H1 (cell line): ENCODE results near the gene DCAF8. TPM values are rescaled to one million over a fixed set of nuclear protein-coding genes. Genes with fewer than 3 reads are reported as not detected.

ENCODE experiments used
- CTCF ChIA-PET: fragments of 300-600 bp; sonication (Branson Sonifier 250); formaldehyde crosslinking; loops from one replicate; lab custom pipeline; 2021; ENCODE audit not compliant: partially characterized antibody; lab: Charles Lee
- POLR2A ChIA-PET: fragments of 300-600 bp; sonication (Branson Sonifier 250); formaldehyde crosslinking; loops from one replicate; lab custom pipeline; 2021; ENCODE audit warnings: inconsistent platforms; ENCODE audit not compliant: partially characterized antibody; lab: Charles Lee
- DNase-seq, 2 experiments: peaks; one replicate each; pipeline versions ENCODE4 v3.0.0 to v3.0.0-alpha.2; 2010 to 2022; ENCODE audit warnings: low spot score in 2 of 2, low read depth in 1 of 2, mixed read lengths in 1 of 2
- FAIRE-seq: peaks from 2 replicates; lab custom pipeline; 2011; peaks lifted over from hg19 to GRCh38; lab: Jason Lieb, UNC
- H2AFZ ChIP-seq: 2 replicates; pipeline ENCODE4 v1.8.1; 2012; ENCODE audit warnings: low read length, inconsistent platforms
- H2AK5ac ChIP-seq: 2 replicates; pipeline ENCODE4 v1.6.1; 2013; ENCODE audit warnings: low read depth, low read length
- H2BK120ac ChIP-seq: replicated peaks from 2 replicates; pipeline ENCODE3; 2013; ENCODE audit warnings: low read depth, low read length, inconsistent platforms
- H2BK12ac ChIP-seq: 2 replicates; pipeline ENCODE4 v1.6.1; 2013; ENCODE audit warnings: low read depth, low read length
- H2BK15ac ChIP-seq: 2 replicates; pipeline ENCODE4 v1.6.1; 2013; ENCODE audit warnings: low read length
- H2BK20ac ChIP-seq: 2 replicates; pipeline ENCODE4 v1.6.1; 2013; ENCODE audit warnings: low read length
- H2BK5ac ChIP-seq: 2 replicates; pipeline ENCODE4 v1.6.1; 2013; ENCODE audit warnings: low read depth, low read length
- H3K14ac ChIP-seq: 2 replicates; pipeline ENCODE4 v1.6.1; 2013; ENCODE audit warnings: inconsistent platforms; ENCODE audit not compliant: insufficient read length
- H3K18ac ChIP-seq: 2 replicates; pipeline ENCODE4 v1.6.1; 2013; ENCODE audit warnings: low read length; ENCODE audit errors: extremely low read depth
- H3K23ac ChIP-seq: 2 replicates; pipeline ENCODE4 v1.6.1; 2013; ENCODE audit warnings: inconsistent platforms; ENCODE audit not compliant: insufficient read length
- H3K23me2 ChIP-seq: 2 replicates; pipeline ENCODE4 v1.6.1; 2013; ENCODE audit warnings: low read depth, low read length
- H3K27ac ChIP-seq: 2 replicates; pipeline ENCODE4 v1.6.1; 2011; ENCODE audit warnings: low read depth, low read length, inconsistent platforms
- H3K27me3 ChIP-seq, 4 experiments: replicated peaks in 1 of 4; 1 replicate in 1 of 4; 2 replicates in 3 of 4; pipeline versions ENCODE4 v1.6.1 to v1.8.1; 2011 to 2013; ENCODE audit warnings: low read length in 3 of 4, mild to moderate bottlenecking in 3 of 4, inconsistent platforms in 2 of 4, mixed read lengths in 2 of 4, moderate library complexity in 1 of 4; ENCODE audit not compliant: control insufficient read depth in 3 of 4, insufficient read depth in 3 of 4; ENCODE audit errors: extremely low read depth in 1 of 4
- H3K36me3 ChIP-seq, 4 experiments: 2 replicates each; pipeline versions ENCODE4 v1.6.1 to v1.8.1; 2011 to 2013; ENCODE audit warnings: mild to moderate bottlenecking in 4 of 4, low read length in 3 of 4, moderate library complexity in 2 of 4, control low read depth in 1 of 4, inconsistent platforms in 1 of 4; ENCODE audit not compliant: insufficient read depth in 4 of 4, control insufficient read depth in 2 of 4
- H3K4ac ChIP-seq: replicated peaks from 2 replicates; pipeline ENCODE3; 2013; ENCODE audit warnings: low read length, low read depth, mixed read lengths, inconsistent platforms; ENCODE audit not compliant: insufficient read length
- H3K4me1 ChIP-seq, 4 experiments: replicated peaks in 1 of 4; 1 replicate in 1 of 4; 2 replicates in 3 of 4; pipeline versions ENCODE4 v1.6.1 to v1.8.1; 2011 to 2013; ENCODE audit warnings: low read length in 3 of 4, inconsistent platforms in 2 of 4, mixed read lengths in 1 of 4; ENCODE audit not compliant: insufficient read depth in 4 of 4, control insufficient read depth in 3 of 4
- H3K4me2 ChIP-seq, 2 experiments: 2 replicates each; pipeline versions ENCODE4 v1.6.1 to v1.8.1; 2011 to 2013; ENCODE audit warnings: low read depth in 2 of 2, low read length in 2 of 2, control low read depth in 1 of 2, inconsistent platforms in 1 of 2, mild to moderate bottlenecking in 1 of 2; ENCODE audit not compliant: insufficient read depth in 1 of 2
- H3K4me3 ChIP-seq, 4 experiments: fragments of 200-600, 300-600 bp in 1 of 4; sonication (generic), shearing (Covaris generic), sonication (Bioruptor Twin) in 1 of 4; 2 replicates each; pipeline versions ENCODE4 v1.5.1 to v1.8.1; 2011 to 2016; ENCODE audit warnings: low read length in 4 of 4, low read depth in 3 of 4, control low read depth in 2 of 4, inconsistent platforms in 2 of 4, mild to moderate bottlenecking in 2 of 4, mixed read lengths in 1 of 4, moderate library complexity in 1 of 4; ENCODE audit not compliant: insufficient read depth in 2 of 4; ENCODE audit errors: extremely low read depth in 1 of 4
- H3K56ac ChIP-seq: replicated peaks from 2 replicates; pipeline ENCODE3; 2013; ENCODE audit warnings: low read depth, mild to moderate bottlenecking, mixed read lengths, low read length, inconsistent platforms; ENCODE audit not compliant: insufficient read length
- H3K79me1 ChIP-seq: 2 replicates; pipeline ENCODE4 v1.6.1; 2013; ENCODE audit warnings: low read depth, low read length, control low read depth
- H3K79me2 ChIP-seq, 2 experiments: 2 replicates each; pipeline versions ENCODE4 v1.6.1 to v1.8.1; 2012 to 2013; ENCODE audit warnings: low read length in 2 of 2, mild to moderate bottlenecking in 2 of 2, inconsistent platforms in 1 of 2; ENCODE audit not compliant: insufficient read depth in 2 of 2, control insufficient read depth in 1 of 2
- H3K9ac ChIP-seq, 4 experiments: replicated peaks in 1 of 4; 1 replicate in 1 of 4; 2 replicates in 3 of 4; pipeline versions ENCODE4 v1.6.1 to v1.8.1; 2011 to 2013; ENCODE audit warnings: low read depth in 3 of 4, low read length in 3 of 4, control low read depth in 2 of 4, mild to moderate bottlenecking in 2 of 4, moderate library complexity in 2 of 4, inconsistent platforms in 1 of 4; ENCODE audit errors: extremely low read depth in 1 of 4
- H3K9me3 ChIP-seq, 2 experiments: 2 replicates each; pipeline versions ENCODE4 v1.6.1 to v1.8.1; 2012 to 2013; ENCODE audit warnings: mild to moderate bottlenecking in 2 of 2, moderate library complexity in 2 of 2, control low read depth in 1 of 2, inconsistent platforms in 1 of 2, low read depth in 1 of 2, low read length in 1 of 2, mixed read lengths in 1 of 2; ENCODE audit not compliant: insufficient read depth in 2 of 2
- H4K20me1 ChIP-seq, 2 experiments: replicated peaks in 1 of 2; 2 replicates each; pipeline versions ENCODE3 to v1.8.1; 2011 to 2013; ENCODE audit warnings: inconsistent platforms in 2 of 2, low read length in 2 of 2, mild to moderate bottlenecking in 1 of 2; ENCODE audit not compliant: insufficient read depth in 2 of 2, control insufficient read depth in 1 of 2
- H4K5ac ChIP-seq: 2 replicates; pipeline ENCODE4 v1.6.1; 2013; ENCODE audit warnings: low read length, low read depth, mixed read lengths, inconsistent platforms; ENCODE audit not compliant: insufficient read length
- H4K8ac ChIP-seq: 2 replicates; pipeline ENCODE4 v1.8.0; 2013; ENCODE audit warnings: mild to moderate bottlenecking, moderate library complexity, low read length, inconsistent platforms; ENCODE audit not compliant: insufficient read depth; ENCODE audit errors: extremely low read depth
- H4K91ac ChIP-seq: replicated peaks from 2 replicates; pipeline ENCODE3; 2013; ENCODE audit warnings: low read length, mixed read lengths, inconsistent platforms; ENCODE audit not compliant: insufficient read length
- CTBP2 ChIP-seq: IDR thresholded peaks from 2 replicates; pipeline ENCODE4 v1.7.0; 2011; ENCODE audit warnings: borderline replicate concordance, mild to moderate bottlenecking, moderate library complexity, mixed read lengths, low read length; ENCODE audit not compliant: insufficient read depth, insufficient read length
- SP4 ChIP-seq: IDR thresholded peaks from 2 replicates; pipeline ENCODE4 v1.6.1; 2012; ENCODE audit warnings: low read length, inconsistent platforms
- SUZ12 ChIP-seq: fragments of 200-600 bp; sonication (generic); IDR thresholded peaks from 2 replicates; pipeline ENCODE4 v1.6.1; 2012; ENCODE audit warnings: mild to moderate bottlenecking, inconsistent platforms, low read length, moderate library complexity, mixed read lengths
- polyA plus RNA-seq, 7 experiments: library from polyadenylated mRNA; depleted of rRNA in 3 of 7; stranded (reverse) in 5 of 7; unstranded in 2 of 7; fragments of >200 nt in 5 of 7; fragments of 200-250 nt in 2 of 7; gene quantifications; 1 replicate in 5 of 7; 2 replicates in 1 of 7; 4 replicates in 1 of 7; pipeline versions ENCODE4 v1.2.1 to v1.2.3, GENCODE V29; 2011 to 2013; ENCODE audit warnings: missing spikeins in 2 of 7, mixed read lengths in 2 of 7
- total RNA-seq: library from RNA; stranded (reverse); fragmentation: NEBNext Ultra II Directional; extraction: Animal tissue kit (Norgen Biotek cat#: 25700); gene quantifications from 2 replicates; pipeline ENCODE4 v1.2.1, GENCODE V29; 2021
- TF ChIP-seq, protein P1 (sequence below): IDR thresholded peaks from 2 replicates; pipeline ENCODE4 v1.6.1; 2012; ENCODE audit warnings: inconsistent platforms

Gene DCAF8
- total and polyA plus RNA-seq, 2 of the 8 experiments (the other 6 are each of a cell fraction or from before 2014, with no cell fraction given), result 68.2 to 110 TPM

DNA sequence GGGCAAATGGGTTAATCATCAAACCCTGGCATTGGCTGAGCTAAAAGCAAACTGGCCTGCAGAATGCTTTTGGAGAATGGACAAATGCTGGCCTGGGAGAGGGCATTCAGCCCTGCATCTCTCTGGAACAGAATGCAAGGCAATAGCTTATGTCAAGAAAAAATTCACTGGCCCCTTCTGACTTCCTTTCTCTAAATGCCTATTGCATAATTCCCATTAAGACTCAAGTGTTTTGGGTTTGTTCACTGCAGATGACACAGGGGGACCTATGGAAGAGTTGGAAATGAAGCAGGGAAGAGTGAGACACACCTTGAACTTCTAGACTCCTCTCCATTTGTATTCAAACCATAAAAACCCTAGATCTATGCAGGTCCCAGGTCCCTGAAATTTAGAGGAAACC, 41.3 kb downstream of the DCAF8 start:
- DNase-seq, result no peak
- FAIRE-seq, result no peak
- Histone ChIP-seq H3K4ac (no peak overlapping the region), H3K23me2 (no peaks in the 10 kb centered on the region), H4K5ac (no peak overlapping the region), H3K27ac (no peak overlapping the region), H3K79me1 (no peaks in the 10 kb centered on the region), H3K14ac (no peak overlapping the region), H2AFZ (no peak overlapping the region), H3K79me2 (no peaks in the 10 kb centered on the region), H3K4me2 (no peak overlapping the region), H4K91ac (no peak overlapping the region), H3K27me3 (no peaks in the 10 kb centered on the region), H2BK12ac (no peak overlapping the region), H2BK20ac (no peak overlapping the region), H2BK15ac (no peak overlapping the region), H2BK5ac (no peak overlapping the region), H3K18ac (no peak overlapping the region), H4K8ac (no peak overlapping the region), H2AK5ac (no peak overlapping the region), H3K4me1 (no peaks in the 10 kb centered on the region), H3K36me3 (peaks cover 26 to 86% (median 70%) of the 10 kb centered on the region in 4 experiments), H2BK120ac (no peak overlapping the region), H3K9ac (no peak overlapping the region), H4K20me1 (peaks cover 3 to 4% of the 10 kb centered on the region in 2 experiments), H3K9me3 (no peaks in the 10 kb centered on the region), H3K23ac (no peak overlapping the region), H3K4me3 (no peak overlapping the region), H3K56ac (no peak overlapping the region)
- CTCF ChIA-PET, result interaction anchor here (0.6 to 7.4 kb wide), 25 partner anchors 7 to 163 kb away, joined by 3 to 105 read pairs (median 10); partner anchors contain the start of genes CASQ1 and PEA15
- TF ChIP-seq SUZ12 (no peak), SP4 (no peak), CTBP2 (no peak)
- TF ChIP-seq, protein P1, sequence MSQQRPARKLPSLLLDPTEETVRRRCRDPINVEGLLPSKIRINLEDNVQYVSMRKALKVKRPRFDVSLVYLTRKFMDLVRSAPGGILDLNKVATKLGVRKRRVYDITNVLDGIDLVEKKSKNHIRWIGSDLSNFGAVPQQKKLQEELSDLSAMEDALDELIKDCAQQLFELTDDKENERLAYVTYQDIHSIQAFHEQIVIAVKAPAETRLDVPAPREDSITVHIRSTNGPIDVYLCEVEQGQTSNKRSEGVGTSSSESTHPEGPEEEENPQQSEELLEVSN, result no peak
- POLR2A ChIA-PET, result interaction anchor here (0.8 to 5.1 kb wide), 7 partner anchors 8 to 120 kb away, joined by 3 to 44 read pairs (median 4); partner anchors contain the start of gene DCAF8
